HL-60 (cell line): Measurements from ENCODE around the gene PAXIP1.

Source experiments
- DNase-seq, 2 experiments: peaks; one replicate each; pipeline ENCODE4 v3.0.0-alpha.2; 2010 to 2020; ENCODE audit warnings: low read depth in 1 of 2, low spot score in 1 of 2
- H3K27ac ChIP-seq: fragments of 250-450 bp; sonication (Bioruptor Pico); replicated peaks from 2 replicates; pipeline ENCODE4 v1.5.1; 2020; ENCODE audit warnings: mild to moderate bottlenecking, moderate library complexity
- H3K27me3 ChIP-seq: fragments of 250-450 bp; sonication (Bioruptor Pico); 2 replicates; pipeline ENCODE4 v1.5.1; 2021; ENCODE audit warnings: mild to moderate bottlenecking, moderate library complexity; ENCODE audit not compliant: insufficient read depth, poor library complexity, severe bottlenecking
- H3K4me3 ChIP-seq: replicated peaks from 2 replicates; pipeline ENCODE4 v1.5.1; 2011; ENCODE audit warnings: mild to moderate bottlenecking, control low read depth, low read length; ENCODE audit not compliant: insufficient read depth
- CTCF ChIP-seq: IDR thresholded peaks from one replicate; pipeline ENCODE4 v1.5.1; 2011; ENCODE audit warnings: low read length, control low read depth, inconsistent platforms; ENCODE audit not compliant: insufficient read depth
- GABPA ChIP-seq: IDR thresholded peaks from 2 replicates; pipeline ENCODE4 v1.6.1; 2012; ENCODE audit warnings: low read depth
- POLR2AphosphoS5 ChIP-seq: IDR thresholded peaks from 2 replicates; pipeline ENCODE4 v1.6.1; 2012; ENCODE audit warnings: low read depth
- REST ChIP-seq: IDR thresholded peaks from 2 replicates; pipeline ENCODE4 v1.6.1; 2012; ENCODE audit warnings: low read depth; ENCODE audit not compliant: insufficient replicate concordance
- SPI1 ChIP-seq: IDR thresholded peaks from 2 replicates; pipeline ENCODE4 v1.6.1; 2012; ENCODE audit warnings: low read depth, mild to moderate bottlenecking, borderline replicate concordance

PAXIP1 gene

DNA sequence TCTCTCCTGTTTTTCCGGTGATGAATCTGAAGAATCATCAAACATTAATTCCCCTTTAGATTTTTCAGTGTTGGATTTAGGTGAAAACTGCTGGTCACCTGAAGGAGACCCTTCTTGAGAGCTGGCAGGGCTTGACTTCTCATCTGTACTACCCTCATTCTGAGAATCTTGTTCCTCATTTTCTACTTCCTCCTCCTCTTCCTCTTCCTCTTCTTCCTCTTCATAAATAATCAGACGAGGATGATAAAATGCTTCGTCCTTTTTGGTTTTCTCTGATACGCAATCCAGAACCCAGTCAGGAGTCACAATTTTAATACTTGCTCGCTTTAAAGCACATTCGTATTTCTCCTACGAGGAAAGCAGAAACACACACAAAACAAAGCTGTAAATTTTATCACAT, 26.9 kb downstream of the PAXIP1 start:
- Histone ChIP-seq H3K4me3 (no peak overlapping the region), H3K27me3 (no peaks in the 10 kb centered on the region), H3K27ac (no peak overlapping the region)
- no peak for DNase-seq
- TF ChIP-seq POLR2AphosphoS5 (no peak), CTCF (no peak), SPI1 (peak; percentile 77; the same call in 1 of the 2 replicates)

DNA sequence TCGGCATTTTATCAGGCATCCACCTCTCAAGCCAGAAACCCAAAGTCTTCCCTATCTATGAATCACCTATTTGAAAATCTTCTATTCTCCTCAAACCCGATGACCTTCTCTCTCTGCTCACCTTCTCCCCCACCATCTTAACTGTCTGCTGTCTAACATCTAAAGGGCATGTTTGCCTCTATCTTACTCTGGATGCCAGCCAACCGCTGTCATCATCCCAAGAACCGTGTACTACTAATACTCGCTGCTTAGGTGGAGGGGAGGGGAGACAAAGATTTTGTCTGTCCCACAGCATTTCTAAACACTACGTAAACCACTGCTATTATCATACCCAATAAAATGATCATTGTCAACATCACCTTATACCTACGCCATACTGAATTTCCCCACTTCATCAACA, 29.5 kb downstream of the PAXIP1 start:
- TF ChIP-seq GABPA, result no peak
- TF ChIP-seq REST, result no peak
- no peak for TF ChIP-seq POLR2AphosphoS5
- TF ChIP-seq CTCF, result no peak
- no peak for TF ChIP-seq SPI1
- no peak for DNase-seq
- no peak overlapping the region for H3K27ac ChIP-seq

DNA sequence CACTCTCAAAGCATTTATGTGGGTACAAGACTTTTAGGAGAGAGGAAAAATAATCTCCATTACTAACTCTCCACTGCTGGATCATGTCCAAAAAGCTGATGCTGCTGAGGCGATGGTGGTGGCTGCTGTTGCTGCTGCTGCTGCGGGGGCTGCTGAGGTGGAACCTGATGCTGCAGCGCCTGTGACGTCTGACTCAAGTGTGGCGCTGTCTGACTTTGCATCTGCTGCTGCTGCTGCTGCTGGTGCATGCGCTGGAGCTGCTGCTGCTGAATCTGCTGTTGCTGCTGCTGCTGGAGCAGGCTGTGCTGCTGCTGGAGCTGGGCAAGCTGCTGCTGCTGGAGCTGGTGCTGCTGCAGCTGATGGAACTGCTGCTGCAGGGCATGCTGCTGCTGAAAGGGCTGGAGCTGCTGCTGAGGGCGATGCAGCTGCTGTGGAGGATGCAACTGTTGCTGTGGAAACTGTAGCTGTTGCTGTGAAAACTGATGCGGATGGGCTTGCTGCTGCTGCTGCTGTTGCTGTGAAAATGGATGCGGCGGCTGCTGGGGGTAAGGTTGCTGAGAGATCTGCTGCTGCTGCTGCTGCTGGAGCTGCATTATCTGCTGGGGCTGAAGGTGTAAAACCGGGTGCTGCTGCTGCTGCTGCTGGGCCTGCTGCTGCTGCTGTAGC, 34.5 kb downstream of the PAXIP1 start:
- Histone ChIP-seq H3K27ac (no peak overlapping the region), H3K27me3 (no peaks in the 10 kb centered on the region), H3K4me3 (no peak overlapping the region)
- no peak for DNase-seq
- TF ChIP-seq GABPA (no peak), POLR2AphosphoS5 (no peak), REST (no peak), SPI1 (no peak), CTCF (no peak)

More for the DNA sequence above, 29.5 kb downstream of the PAXIP1 start:
- H3K4me3 ChIP-seq, result no peak overlapping the region
- no peaks in the 10 kb centered on the region for H3K27me3 ChIP-seq
